Left renal pelvis (tissue), 4 donors: ENCODE results near the gene LRRC61. TPM values are rescaled to one million over a fixed set of nuclear protein-coding genes. Genes with fewer than 3 reads are reported as not detected.
"Not testable (repeated sequence)": the region's sequence is repeated elsewhere in the genome, so short reads cannot be mapped to it uniquely, and the experiment has no call there.

Experiments used
- DNase-seq, 4 donors: peaks; one replicate each; pipeline ENCODE4 v3.0.0-alpha.2; 2013; ENCODE audit warnings: low read depth in 4 of 4, low spot score in 3 of 4
- polyA plus RNA-seq, 4 donors: library from polyadenylated mRNA; unstranded; fragments of 120-200 nt; gene quantifications; one replicate each; pipeline ENCODE4 v1.2.1, GENCODE V29; 2013; ENCODE audit not compliant: insufficient read length in 4 of 4

Gene LRRC61
- polyA plus RNA-seq, 4 donors = 13.0 to 30.0 (median 22.4) TPM

DNA sequence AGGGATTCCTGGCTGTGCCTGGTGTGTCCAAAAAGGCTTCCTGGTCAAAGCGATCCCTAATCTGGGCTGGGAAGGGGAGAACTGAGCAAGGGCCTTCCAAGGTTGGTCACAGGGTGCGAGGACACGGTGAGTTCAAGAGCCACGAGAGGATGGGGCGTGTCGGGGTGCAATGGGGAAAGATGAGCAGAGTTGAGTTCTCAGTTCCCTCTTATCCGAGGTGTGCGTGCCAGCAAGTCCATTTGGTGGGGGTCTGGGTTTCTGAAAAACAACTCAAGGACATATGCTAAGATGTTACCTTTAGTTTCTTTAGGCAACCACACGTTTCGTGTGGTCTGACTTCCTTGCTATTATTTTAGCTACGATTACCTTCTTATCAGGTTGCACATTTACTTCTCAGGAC is 57.3 kb downstream of the LRRC61 start:
- DNase-seq = no peak

DNA sequence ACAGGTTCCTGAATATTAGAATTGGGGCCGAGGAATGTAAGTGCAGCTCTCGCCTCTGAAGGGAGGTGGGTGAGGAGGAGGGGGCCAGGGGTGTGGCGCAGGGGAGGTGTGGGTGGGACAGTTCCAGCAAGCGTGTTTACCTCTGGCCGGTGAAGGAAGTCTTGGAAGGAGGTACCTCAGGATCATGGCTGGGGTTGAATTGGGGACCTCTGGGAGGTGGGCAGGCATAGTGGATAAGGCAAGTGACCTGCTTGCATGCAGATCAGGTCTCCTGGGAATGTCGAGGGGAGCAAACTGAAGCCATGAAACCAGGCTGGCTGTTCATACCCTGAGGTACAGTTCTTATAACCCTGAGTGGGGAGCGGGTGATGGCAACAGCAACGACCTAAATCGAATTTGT is 57.9 kb downstream of the LRRC61 start:
- DNase-seq = no peak

DNA sequence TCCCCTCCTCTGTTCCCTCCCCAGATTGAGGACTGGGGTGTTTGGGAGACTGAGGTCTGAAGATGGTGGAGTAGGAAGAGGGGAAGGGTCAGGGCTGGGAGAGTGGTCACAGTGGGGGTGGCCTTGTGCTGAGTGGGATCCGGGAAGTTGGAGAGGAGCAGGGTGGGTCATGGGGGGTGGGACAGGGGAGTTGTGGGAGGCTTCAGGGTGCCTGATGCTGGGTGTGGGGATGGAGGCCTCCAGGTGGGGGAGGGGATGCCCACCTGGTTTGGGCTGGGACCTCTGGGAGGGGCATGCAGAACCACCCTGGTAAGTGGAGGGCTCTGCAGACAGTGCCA is 58.6 kb downstream of the LRRC61 start:
- no peak for DNase-seq

DNA sequence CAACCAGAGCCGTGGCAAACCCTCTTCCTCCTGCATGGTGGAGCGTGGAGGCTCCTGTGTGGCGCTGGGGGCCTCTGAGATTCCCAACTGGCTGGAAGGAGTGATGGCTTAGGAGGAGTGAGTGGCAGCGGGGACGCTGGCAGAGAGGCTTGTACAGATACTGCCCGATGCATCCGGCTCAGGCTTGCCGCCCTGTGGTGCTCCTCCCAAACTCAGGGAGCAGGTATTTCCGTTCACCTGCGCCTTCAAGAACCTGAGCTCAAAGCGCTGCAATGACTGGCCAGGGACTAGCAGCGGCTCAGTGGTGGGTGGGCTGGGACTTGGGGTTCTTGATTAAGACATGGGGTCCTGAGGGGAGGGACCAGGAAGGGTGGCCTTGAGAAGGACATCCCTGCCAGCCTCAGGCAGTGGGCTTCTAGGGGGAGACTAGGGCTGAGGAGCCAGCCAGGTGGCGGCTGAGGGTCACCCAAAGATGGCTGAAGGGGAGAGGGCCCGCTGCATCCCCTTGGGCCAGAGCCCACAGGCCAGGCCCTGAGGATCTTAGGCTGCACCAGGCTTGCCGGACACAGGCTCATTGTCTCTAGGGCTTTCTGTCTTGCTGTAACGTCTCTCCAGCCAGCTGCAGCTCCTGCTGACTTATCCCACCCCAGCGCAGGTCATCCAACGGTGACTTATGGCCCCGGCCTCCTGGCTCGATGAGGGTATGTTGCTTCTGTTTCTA is 59.1 kb downstream of the LRRC61 start:
- DNase-seq = no peak

DNA sequence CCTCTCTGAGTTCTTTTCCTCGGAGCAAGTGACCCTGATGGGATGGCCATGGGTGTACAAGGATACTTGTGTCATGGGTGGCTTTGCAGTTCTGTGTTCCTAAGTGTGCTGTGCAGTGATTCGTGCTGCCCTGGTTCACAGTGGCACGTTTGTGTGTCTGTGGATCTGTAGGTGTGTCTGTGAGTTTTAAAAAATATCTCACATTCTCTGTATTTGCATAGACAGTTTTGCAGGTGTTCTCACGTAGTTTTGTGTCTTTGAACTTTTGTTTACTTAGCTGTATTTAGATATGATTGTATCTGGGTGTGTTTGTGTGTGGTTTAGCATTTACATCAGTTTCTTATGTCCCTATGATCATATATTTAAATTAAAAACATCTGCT is 59.7 kb downstream of the LRRC61 start:
- no peak for DNase-seq

DNA sequence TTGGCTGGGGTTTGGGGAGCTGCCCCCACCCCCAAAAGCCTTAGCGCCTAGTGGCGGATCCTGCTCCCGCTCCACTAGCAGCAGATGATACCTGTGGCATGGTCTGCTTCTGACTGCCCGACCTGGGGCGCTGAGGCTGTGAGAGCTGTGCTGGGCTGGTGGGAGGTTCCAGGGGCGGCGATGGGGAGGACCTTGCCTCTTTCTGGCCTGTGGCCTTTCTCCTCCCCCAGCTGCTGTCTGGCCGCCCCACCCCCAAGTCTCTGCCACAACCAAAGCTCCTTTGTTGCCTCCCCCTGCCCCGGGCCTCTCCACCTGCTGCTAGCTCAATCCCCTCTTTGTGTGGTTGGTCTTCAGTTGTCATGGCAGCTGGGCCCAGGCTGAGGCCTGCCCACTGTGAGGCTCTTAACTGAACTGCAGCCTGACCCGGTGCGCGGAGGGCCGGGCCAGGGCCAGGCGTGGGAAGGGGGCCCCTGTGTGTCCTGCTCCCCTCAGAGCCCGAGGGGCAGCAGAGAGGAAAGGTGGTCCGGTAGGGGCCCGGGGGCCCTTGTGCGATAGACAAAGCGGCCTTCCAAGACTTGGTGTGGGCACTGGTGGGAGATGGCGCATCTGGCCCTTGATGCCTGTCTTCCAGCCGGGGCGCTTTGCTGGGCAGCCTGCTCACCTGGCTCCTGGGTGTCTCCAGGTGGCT is 60.7 kb downstream of the LRRC61 start:
- no peak for DNase-seq

DNA sequence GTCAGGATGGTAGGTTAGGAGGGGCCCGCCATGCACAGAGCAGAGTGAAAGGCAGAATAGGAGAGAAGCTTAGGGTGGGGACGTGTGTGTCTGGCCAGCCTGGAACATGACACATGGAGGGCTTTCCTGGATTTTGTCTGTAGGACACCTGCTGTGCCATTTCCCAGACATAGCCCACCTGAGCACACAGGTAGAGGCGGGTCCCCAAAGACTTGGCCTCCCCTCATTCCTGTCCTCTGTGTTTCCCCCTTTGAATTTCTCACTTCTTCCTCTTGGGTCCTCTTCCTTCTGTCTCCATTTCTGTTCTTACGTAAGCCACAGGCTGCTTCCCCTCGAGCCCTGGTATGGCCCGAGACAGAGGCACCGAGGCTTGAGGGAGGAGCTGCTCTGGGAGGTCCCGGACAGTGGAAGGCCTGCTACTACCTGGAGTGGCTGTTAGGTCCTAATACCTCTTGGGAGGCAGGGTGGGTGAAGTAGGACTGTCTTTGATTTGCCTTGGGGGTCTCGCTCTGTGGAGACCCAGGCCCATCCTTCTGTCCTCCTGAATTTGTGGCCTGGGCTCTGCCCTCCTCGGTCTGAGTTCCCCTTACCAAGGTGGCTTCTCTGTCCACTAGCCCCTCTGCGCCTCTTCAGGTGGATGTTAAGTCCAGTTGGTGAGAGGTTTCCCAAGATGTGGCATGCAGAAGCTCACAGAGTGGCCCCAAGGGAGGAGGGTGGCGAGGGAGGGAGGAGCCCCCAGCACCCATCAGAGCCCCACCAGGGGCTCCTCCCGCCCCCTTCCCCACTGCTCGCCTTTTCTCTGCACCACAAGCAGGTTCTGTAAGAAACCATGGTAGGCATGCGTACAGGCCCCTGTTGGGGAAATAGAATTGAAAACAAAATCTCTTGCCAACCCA is 61.5 kb downstream of the LRRC61 start:
- DNase-seq = no peak

DNA sequence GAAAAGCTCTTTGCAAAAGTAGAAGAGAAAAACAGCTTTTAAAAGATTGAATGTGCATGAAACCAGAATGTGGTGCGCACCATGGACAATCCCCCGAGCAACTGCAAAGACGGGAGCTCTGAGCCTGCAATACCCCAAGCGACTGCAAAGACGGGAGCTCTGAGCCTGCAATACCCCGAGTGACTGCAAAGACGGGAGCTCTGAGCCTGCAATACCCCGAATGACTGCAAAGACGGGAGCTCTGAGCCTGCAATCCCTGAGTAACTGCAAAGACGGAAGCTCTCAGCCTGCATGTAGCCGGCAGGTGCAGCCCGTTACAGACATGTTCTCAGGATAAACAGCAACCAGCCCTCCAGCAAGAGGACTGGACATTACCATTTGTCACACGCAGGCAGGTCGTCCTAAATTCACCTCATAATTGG is 62.2 kb downstream of the LRRC61 start:
- DNase-seq = no peak

DNA sequence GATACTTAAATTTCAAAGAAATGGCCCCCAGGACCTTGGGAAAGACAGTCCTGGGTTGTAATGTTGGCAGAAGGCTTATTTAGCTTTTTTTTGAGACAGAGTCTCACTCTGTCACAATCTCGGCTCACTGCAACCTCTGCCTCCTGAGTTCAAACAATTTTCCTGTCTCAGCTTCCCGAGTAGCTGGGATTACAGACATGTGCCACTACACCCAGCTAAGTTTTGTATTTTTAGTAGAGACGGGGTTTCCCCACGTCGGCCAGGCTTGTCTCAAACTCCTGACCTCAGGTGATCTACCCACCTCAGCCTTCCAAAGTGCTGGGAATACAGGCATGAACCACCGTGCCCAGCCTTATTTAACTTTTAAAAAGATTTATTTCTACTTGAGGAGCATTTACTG is 62.7 kb downstream of the LRRC61 start:
- not testable (repeated sequence) for DNase-seq

Other genes starting within 250 kb of the LRRC61 start
- gene ACTR3C, start 190 bp downstream of the LRRC61 start, polyA plus RNA-seq = 1 to 10 TPM; 4.0 to 9.2 (median 6.7) TPM
- gene RARRES2, start 18.3 kb downstream of the LRRC61 start, polyA plus RNA-seq = 100 to 1,000 TPM in 1 of 4 donors, 10 to 100 TPM in 3; 46.9 to 241 (median 58.2) TPM
- gene REPIN1, start 45.5 kb downstream of the LRRC61 start, polyA plus RNA-seq = 100 to 1,000 TPM in 1 of 4 donors, 10 to 100 TPM in 3; 51.4 to 112 (median 83.8) TPM
- 1 to 10 TPM; 3.8 to 9.4 (median 4.4) TPM for gene ZNF775, start 56.0 kb downstream of the LRRC61 start, polyA plus RNA-seq
- gene GIMAP8, start 127.3 kb downstream of the LRRC61 start, polyA plus RNA-seq = 1 to 10 TPM; 4.1 to 9.5 (median 8.5) TPM
- gene GIMAP7, start 191.5 kb downstream of the LRRC61 start, polyA plus RNA-seq = 10 to 100 TPM in 3 of 4 donors, 1 to 10 TPM in 1; 7.6 to 17.5 (median 12.2) TPM
- 10 to 100 TPM; 14.9 to 26.2 (median 21.7) TPM for gene GIMAP4, start 244.0 kb downstream of the LRRC61 start, polyA plus RNA-seq